NCI-H1436 treated with DMSO at 0.1 percent for 48 hours (cell line): Measurements from ENCODE around the gene NFATC1.
A peak's percentile ranks its signal among the peaks of the same experiment; 100 is the strongest.

ENCODE experiments used
- DNase-seq: peaks from one replicate; lab custom pipeline; 2025; lab: John Stamatoyannopoulos, UW

NFATC1 gene

DNA sequence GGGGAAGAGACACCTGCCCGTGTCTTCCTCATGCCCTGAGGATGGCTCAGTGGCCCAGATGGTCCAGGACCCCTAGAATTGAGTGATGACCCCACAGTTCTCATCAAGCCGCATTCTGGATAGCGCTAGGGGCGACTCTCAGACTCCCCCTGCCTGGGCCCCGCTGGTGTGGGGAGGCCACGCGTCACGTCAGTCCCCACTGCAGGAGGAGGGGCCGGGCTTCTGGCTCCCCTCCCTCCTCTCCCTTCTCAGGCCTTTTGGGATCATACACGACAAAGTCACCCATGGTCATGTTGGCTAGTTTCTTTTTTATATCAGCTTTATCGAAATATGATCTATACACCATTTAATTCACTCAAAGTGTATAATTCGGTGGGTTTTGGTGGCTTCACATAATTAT lies 61.5 kb downstream of the NFATC1 start:
- no peak for DNase-seq

DNA sequence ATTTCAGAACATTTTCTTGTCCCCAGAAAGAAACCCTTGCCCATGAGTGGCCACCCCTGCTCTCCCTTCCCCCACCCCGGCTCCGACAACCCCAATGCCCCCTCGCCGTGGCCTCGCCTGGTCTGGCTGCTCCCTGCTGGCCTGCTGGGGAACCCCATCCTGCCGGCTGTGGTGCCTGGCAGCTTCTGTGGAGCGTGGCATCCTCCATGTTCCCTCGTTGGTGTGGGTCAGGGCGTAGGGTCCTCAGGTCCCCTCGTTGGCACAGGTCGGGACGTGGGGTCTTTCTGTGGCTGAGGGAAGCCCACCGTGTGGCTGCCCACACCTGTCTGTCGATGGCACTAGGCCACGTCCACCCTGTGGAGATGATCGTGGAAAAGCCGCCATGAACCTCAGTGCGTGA lies 61.9 kb downstream of the NFATC1 start:
- no peak for DNase-seq

DNA sequence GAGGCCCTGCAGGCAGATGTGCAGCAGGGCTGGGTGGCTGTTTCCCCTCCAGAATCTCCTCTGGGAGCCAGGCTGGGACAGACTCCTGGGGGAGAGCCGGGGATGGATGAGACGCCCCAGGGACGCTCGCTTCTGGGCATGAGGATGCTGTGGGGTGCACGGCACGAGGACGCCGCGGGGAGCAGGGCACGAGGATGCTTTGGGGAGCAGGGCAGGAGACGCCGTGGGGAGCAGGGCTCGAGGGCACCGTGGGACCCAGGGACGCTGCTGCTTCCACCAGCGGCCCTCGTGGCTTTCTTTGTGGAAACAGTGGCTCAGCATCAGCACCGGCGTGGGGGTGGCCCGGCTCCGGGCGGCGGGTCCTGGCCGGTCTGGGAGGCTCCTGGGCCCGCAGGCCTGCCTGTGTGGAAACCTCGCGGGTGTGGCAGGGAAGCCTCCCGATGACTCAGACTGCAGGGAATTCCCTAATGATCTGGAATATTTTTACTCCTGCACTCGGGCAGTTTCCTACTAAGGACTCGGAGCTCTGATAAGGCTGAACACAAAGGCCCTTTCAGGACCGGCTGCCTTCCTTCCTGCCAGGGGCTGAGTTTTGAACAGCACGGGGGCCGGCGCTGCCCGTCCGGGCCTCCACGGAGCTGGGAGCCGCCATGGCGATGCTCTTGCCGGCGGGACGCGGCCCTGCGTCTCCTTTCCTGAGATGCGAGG lies 62.6 kb downstream of the NFATC1 start:
- no peak for DNase-seq

DNA sequence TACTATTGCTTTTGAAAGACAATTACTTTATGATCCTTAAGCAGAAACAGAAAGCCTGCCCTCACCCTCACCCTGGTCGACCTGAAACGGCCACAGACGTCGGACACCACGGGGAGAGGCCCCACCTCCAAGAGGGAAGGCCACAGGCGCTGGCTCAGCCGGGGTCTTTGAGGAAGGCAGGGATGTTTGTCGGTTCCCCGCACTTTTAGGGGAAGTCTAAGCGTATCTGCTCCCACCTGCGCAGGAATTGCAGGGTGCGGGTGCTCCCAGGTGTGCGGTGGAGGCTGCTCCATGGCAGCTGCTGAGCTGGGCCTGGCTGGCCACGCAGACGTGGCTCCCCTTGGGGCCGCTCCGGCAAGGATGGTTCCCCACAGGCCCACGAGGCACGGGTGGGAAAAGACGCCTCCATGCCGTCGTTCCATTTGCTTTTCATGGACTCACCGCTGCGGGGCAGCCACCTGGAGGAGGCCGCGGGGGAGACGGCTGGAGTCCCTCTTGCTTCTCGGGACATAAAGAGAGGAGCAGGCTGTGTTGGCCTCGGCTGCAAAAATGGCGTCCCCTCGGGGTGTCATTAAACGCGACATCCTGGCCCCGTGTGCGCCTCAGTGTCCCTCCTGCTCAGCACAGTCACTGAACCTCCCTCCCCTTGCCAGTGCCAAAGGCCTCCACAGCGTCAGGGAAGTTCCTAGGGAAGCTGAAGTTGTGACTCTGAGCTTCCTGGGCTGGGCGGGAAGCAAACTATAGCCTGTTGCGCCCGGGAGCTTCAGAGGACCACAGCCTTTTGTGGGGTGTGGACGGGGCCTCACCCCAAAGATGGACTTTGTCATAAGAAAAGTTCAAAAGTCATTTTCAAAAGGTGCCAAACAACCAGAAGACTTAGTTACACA lies 63.4 kb downstream of the NFATC1 start:
- DNase-seq = no peak

DNA sequence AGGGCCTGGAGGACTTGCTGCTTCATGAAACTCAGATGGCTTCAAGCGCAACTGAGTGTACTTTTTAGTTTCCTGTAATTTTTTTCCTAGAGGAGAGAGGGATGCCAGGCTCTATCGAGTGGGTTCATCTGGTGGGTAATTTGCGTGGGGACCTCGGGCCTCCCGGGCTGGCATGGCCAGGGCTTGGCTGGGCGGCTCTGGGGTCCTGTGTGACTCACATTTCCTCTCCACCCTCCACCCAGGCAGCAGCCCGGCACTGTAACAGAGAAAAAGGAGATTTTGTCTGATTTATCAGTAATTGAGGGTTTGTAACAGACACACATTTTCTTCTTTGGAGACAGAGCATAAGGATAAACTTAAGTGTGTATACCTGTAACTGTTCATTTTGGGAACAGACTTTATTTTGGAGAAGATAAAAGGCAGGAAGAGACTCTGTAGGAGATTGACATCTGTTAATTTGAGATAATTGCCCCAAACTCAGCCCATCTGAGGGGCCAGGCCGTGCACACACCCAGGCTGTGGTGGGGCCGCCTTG lies 64.3 kb downstream of the NFATC1 start:
- no peak for DNase-seq

DNA sequence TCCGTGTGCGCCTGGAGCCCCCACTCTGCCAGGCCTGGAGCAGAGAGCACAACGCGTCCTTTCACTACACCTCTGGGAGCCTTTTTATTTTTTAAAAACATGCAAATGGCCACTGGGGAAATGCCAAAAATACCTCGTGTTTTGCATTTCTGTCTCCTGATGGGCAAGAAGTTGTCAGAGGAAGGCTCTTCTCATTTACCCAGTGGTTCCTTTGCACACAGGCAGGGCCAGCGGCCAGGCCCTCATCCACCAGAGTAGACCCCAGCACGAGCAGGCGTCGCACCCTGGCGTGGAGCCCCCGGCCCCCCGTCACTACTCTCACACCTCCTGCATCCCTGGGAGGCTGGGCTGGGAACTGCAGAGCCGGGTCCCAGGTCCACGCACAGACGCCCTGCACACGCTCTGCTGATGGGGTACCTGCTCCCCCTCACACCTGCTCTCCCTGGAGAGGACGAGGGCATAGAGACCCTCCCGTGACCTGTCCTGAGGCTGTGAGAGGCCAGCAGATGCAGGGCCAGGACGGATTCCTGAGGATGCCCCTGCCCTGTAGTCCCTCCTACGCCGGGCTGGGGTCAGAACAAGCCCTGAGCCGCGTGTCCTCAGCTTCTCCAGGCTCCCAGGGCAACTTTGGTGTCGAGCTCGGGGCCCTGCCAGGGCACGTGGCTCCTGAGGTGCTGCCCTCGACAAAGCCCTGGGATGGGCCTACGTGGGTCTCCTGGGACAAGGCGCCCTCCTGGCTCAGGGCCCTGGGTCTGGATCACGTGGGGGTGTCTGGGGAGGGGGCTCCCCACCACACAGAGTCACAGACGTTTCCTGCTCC lies 65.0 kb downstream of the NFATC1 start:
- no peak for DNase-seq

DNA sequence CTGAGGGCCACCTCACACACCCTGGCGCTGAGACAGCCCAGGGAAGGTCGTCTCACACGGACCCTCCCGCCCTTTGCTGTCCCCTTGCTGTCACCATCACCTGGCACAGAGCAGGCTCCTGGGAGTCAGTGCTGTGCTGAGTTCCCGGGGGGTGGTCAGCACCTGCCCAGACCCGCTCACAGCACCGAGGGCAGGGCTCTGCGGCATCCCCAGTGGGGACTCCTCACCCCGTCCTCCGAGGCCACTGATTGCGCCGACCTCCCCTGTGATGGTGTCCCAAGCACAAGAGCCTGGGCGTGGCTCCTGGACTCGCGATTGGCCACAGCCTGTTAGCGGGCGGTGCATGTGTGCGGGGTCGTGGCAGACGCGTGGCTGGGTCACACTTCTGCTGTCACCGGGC lies 65.9 kb downstream of the NFATC1 start:
- DNase-seq = no peak

DNA sequence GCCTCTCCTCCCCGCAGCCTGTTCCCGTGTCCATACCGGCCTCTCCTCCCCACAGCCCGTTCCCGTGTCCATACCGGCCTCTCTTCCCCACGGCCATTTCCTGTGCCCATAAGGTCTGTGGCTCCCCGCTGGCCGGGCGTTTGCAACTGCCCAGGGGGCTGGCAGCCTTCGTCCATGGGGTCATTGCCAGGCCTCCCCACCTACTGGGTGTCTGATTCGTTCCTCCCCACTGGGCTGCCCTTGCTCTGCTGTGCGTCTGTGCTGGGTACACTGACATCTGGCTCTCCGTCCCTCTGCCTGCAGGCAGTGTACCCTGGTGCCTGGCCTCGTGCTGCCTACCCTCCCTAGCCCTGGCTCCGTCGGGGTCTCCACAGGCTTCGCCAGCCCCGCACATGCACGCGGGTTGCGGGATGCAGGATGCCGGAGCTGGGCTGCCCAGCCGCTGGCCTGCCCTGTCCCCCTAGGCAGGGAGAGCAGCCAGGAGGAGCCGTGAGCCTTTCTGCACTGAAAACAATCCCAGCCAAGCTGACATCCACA lies 67.8 kb downstream of the NFATC1 start:
- DNase-seq = no peak

DNA sequence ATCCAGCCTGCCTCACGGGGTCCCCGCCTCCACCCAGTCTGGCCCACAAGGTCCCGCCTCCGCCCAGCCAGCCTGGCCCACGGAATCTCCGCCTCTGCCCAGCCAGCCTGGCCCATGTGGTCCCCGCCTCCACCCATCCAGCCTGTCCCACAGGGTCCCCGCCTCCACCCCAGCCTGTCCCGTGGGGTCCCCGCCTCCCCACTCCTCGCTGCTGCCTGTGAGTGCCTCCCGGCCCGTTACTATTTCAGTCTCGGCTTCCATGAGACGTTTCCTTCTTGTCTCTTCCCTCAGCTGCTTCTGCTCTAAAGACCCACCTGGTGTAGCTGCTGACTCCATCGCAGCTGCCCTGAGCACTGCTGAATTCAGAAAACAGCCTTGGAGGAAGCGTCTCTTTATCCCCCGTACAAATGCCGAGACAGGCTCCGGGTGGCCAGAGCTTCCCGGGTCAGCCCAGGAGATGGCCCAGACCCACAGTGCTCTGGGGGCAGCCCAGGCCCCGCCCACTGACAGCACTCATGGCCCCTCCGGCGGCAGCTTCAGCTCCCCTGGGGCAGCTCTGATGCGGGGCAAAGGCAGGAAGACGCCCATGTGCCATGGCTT lies 69.8 kb downstream of the NFATC1 start:
- DNase-seq = peak; percentile 71

DNA sequence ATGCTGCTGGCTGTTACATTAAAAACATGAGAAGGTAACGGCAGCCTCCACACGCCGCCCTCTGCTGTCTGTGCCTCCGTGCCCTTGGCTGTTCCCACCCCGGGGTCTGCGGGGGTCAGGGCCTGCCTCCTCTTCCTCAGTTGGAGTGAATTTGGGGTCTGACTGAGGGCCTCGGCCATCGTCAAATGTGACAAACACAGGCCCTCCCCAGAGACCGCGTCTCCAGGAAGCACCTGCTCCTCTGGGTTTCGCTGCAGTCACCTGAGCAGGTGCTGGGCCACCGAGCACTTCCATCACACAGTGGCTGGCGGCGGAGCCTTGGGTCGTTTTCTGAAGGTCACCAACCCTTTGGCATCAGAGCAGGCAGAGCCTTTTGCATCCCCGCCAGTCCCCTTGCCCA lies 70.9 kb downstream of the NFATC1 start:
- peak; percentile 26 for DNase-seq

DNA sequence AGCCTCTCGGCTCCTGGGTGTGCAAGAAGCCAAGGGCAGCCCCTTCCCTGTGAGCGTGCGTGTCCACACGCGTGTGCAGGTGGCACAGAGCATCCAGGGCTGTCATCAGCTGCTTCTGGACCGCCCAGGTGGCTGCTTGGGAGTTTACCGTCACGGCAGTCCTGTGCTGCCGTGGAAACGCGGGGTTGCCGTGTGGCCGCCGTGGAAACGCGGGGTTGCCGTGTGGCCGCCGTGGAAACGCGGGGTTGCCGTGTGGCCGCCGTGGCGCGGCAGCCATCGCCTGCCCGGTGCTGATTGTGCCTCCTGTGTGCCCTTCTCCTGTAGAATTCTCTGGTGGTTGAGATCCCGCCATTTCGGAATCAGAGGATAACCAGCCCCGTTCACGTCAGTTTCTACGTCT lies 71.4 kb downstream of the NFATC1 start:
- no peak for DNase-seq

DNA sequence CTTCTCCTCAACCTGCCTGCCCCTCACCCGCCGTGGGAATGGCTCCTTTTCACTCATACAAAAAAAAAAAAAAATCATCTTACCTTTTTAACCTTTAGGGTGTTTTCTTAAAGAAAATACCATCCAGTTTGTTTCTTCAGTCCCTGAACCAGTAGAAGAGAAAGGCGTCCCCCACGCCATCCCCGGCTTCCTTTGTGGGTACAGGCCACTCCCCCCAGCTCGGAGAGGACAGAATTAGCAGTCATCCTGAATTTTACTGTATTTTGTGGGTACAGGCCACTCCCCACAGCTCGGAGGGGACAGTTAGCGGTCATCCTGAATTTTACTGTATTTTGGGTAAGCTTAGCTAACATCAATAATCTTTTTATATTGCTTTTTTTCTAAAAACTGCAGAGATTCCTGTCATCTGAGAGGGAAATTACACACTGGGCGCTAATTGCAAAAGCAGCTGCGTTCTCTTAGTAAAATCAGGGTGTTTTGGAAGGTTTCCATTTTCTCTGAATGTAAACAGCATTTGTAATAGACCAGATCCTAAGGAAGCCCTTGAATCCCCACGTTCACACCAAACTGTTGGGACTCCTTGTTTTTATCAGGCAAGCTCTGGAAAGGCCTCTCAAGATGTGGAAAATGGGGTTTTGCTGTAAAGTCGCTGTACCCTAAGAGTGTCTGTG lies 72.5 kb downstream of the NFATC1 start:
- DNase-seq = no peak

DNA sequence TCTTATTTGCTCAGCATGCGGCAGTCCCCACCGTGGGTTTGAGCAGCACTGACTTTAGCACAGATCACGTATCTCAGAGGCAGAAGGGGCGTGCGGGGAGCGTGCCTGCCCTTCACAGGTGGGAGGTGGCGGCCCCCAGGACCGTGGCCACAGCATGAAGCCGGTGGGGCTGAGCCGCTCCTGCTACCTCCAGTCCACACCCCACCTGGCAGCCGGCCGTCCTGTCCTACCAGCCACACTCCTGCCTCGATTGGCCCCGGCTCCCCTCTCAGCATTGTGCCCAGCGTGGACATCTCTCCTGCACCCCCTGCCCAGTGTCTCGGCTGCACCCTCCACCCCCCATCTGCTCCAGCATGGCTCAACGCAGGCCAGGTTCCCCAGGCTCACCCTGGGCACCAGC lies 73.6 kb downstream of the NFATC1 start:
- DNase-seq = no peak

DNA sequence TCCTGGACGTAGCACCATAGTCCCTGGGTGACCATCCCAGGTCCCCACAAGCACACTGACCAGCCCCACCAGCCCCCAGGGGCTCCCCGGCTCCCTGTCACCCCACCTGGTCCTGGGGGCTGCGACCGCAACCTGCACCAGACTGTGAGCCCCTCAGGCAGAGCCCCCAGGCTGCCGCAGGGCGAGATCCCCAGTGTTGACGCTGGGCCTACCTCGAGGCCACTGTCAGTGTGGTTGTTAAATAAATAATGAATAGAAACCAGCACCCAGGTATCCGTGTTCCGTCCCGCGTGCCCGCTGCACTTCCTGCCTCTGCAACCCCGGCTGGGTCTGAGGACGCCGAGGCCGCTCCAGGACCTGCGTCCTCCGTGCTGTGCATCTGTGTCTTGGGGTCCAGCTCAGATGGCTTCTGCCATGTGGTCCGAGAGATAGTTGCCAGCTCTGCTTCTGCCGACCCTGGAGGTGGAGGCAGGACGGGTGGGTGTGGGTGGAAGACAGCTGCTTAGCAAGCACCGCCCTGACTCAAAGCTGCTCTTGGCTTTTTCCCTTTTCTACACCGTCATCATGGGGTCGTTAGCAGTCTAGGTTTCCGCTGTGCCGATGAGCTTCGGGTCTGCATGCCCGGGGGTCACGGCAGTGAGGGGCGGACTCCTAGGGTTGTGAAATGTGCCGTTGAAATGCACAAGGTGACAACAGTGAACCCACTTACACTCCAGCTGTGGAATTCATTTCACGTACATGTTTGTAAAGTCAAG lies 74.2 kb downstream of the NFATC1 start:
- DNase-seq = no peak

DNA sequence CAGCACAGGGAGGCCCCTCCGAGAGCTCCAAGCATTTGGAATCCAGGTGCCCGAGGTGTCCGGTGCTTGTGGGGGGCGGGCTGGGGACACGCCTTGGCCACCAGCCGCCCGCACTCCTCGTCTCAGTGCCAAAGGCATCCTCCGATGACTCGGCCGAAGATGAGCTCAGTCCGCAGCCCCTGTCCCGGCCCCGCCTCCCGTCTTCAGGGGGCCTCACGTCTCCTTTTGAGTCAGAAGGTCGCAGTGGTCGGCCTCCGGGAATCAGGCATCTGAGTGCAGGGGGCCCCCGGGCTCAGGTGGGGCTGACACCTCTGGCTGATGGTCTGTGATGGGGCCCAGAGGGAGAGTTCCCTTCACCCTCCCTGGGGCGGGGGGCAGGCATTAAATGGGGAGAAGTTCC lies 74.8 kb downstream of the NFATC1 start:
- DNase-seq = no peak

DNA sequence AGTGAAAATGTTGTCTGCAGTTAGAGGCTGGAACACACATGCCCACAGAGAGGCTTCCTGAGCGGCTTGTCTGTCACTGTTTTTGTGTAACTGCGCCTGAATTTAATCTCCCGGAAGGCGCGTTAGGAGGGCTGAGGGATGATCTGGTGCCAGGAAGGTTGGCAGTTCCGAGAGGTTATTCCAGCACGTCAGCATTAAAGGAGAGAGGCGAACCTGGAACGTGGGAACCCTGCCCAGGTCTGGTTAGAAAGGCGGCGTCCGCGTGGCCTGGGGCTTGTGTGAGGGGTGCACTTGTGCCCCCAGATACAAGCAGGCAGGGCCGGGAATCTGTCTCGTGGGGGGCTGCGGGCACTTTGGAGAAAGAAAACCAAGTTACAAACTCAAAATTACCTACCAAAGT lies 75.3 kb downstream of the NFATC1 start:
- no peak for DNase-seq

DNA sequence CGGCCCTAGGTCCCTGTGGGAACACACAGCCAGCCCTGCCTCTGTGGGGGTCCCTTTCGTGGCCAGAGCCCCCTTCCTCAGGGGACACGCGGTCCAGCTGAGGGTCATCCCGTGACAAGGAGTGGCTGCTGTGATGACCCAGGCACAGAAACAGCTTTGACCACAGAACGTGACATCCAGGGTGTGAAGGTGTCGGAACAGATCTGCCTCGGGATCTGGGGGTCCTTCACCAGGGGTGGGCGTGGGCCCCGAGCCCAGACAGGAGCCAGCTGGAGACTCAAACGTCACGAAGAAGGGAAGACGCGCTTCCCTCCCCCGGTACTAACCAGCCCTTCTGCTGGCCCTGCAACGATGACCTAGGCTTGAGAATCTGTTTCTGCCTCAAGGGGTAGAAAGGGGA lies 75.9 kb downstream of the NFATC1 start:
- no peak for DNase-seq

DNA sequence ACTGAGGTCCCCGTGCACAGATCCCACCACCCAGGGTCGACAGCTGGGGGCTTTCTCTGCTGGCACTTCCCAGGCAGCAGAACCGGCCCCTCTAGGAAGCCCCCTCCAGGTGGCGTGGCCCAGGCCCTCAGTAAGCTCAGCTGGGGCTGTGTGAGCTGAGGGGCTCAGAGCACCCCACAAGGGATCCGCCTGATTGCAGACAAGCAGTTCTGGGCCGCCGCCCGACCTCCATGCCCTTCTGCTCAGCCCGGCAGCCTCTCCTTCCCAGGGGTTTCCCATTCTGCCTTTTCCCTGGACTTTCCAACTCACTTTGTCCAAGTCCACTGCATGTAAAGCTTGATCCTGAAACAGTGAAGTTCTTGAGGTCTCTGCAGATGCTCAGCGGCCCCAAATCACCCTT lies 76.4 kb downstream of the NFATC1 start:
- no peak for DNase-seq

DNA sequence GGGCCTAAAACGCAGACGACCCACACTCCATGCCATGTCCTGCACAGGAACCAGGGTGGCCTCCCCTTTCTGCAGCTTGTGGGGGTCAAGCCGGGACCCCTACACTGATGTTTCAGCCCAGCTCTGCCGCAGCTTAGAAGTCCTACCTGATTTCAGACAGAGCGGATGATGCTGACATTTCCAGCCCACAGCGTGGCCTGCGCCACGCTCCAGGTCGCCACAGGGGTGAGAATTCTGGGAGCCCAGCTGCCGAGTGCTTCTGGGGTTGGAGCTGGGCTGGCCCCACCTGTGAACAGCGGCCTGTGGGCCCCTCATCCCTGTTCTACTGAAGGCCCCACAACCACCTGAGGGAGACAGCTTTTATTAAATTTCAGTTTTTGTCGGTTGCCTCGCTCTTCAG lies 77.2 kb downstream of the NFATC1 start:
- DNase-seq = no peak
